OCI-LY7 (cell line): ENCODE results near the gene MYO7A. TPM values are rescaled to one million over a fixed set of nuclear protein-coding genes. Genes with fewer than 3 reads are reported as not detected.

Experiments
- BruUV-seq: library from RNA; stranded (reverse); fragments of 400-500 nt; replicated peaks from 2 replicates; lab custom pipeline; 2021; lab: Mats Ljungman, UMichigan
- CTCF ChIA-PET: fragments of 300-600 bp; sonication (Branson Sonifier 250); formaldehyde crosslinking; loops from one replicate; lab custom pipeline; 2022; ENCODE audit warnings: antibody characterized with exemption; ENCODE audit not compliant: unreplicated experiment; lab: Charles Lee
- POLR2A ChIA-PET: fragments of 300-600 bp; sonication (Branson Sonifier 250); formaldehyde crosslinking; loops from one replicate; lab custom pipeline; 2022; ENCODE audit warnings: antibody characterized with exemption; lab: Charles Lee
- DNase-seq: peaks from one replicate; pipeline ENCODE4 v3.0.0-alpha.2; 2015; ENCODE audit warnings: low spot score
- H2AFZ ChIP-seq: fragments of 200-600 bp; sonication (generic), shearing (Covaris generic); 2 replicates; pipeline ENCODE4 v1.6.1; 2014; ENCODE audit warnings: mild to moderate bottlenecking, antibody characterized with exemption, low read length, moderate library complexity
- H3K27ac ChIP-seq: fragments of 200-600 bp; sonication (generic); 2 replicates; pipeline ENCODE4 v1.5.1; 2014; ENCODE audit warnings: mixed run types, low read depth, mild to moderate bottlenecking, moderate library complexity, low read length, inconsistent platforms; ENCODE audit not compliant: poor library complexity, severe bottlenecking
- H3K36me3 ChIP-seq: fragments of 200-600 bp; sonication (generic); 2 replicates; pipeline ENCODE4 v1.6.1; 2014; ENCODE audit warnings: mild to moderate bottlenecking, antibody characterized with exemption, low read length, moderate library complexity, mixed read lengths; ENCODE audit not compliant: insufficient read depth
- H3K4me1 ChIP-seq: fragments of 200-600 bp; sonication (generic); 2 replicates; pipeline ENCODE4 v1.5.1; 2014; ENCODE audit warnings: mild to moderate bottlenecking, low read length; ENCODE audit not compliant: insufficient read depth, poor library complexity, severe bottlenecking
- H3K4me2 ChIP-seq: fragments of 200-600 bp; sonication (generic); 2 replicates; pipeline ENCODE4 v1.6.1; 2014; ENCODE audit warnings: mild to moderate bottlenecking, low read length
- H3K4me3 ChIP-seq: fragments of 200-600 bp; sonication (generic); 2 replicates; pipeline ENCODE4 v1.5.1; 2014; ENCODE audit warnings: mild to moderate bottlenecking, low read depth, low read length; ENCODE audit not compliant: poor library complexity, severe bottlenecking
- H3K79me2 ChIP-seq: fragments of 200-600 bp; sonication (generic); 2 replicates; pipeline ENCODE4 v1.6.1; 2016; ENCODE audit warnings: low read depth, mild to moderate bottlenecking, low read length, moderate library complexity, mixed read lengths; ENCODE audit not compliant: insufficient read depth
- H3K9me2 ChIP-seq: fragments of 200-600 bp; sonication (generic); 2 replicates; pipeline ENCODE4 v1.6.1; 2016; ENCODE audit warnings: mild to moderate bottlenecking, low read length, mixed read lengths; ENCODE audit not compliant: insufficient read depth
- H3K9me3 ChIP-seq: fragments of 200-600 bp; sonication (generic); 2 replicates; pipeline ENCODE4 v1.6.1; 2014; ENCODE audit warnings: mild to moderate bottlenecking, mixed run types, low read length, mixed read lengths
- H4K20me1 ChIP-seq: fragments of 200-600 bp; sonication (generic); 2 replicates; pipeline ENCODE4 v1.6.1; 2014; ENCODE audit warnings: mild to moderate bottlenecking, antibody characterized with exemption, low read length, moderate library complexity, mixed read lengths; ENCODE audit not compliant: insufficient read depth
- EZH2phosphoT487 ChIP-seq: fragments of 200-600 bp; sonication (generic); IDR thresholded peaks from 2 replicates; pipeline ENCODE4 v1.6.1; 2018; ENCODE audit warnings: low read depth, borderline replicate concordance, mild to moderate bottlenecking, mixed run types, antibody characterized with exemption, low read length, moderate library complexity, mixed read lengths
- intact Hi-C: fragments of 100-400 bp; cut with micrococcal nuclease; formaldehyde crosslinking; loops from one replicate; pipeline ENCODE4 v1.10.0; 2022; ENCODE audit not compliant: unreplicated experiment
- total RNA-seq, 2 experiments: library from RNA; depleted of rRNA in 1 of 2; stranded (reverse); fragments of >200 nt in 1 of 2; shearing (Covaris generic) in 1 of 2; gene quantifications; 2 replicates each; pipeline ENCODE4 v1.2.3, GENCODE V29; 2014 to 2022
- TF ChIP-seq, protein P1 (sequence below): fragments of 200-600 bp; sonication (generic); conservative IDR thresholded peaks from 2 replicates; pipeline ENCODE4 v1.5.1; 2014; ENCODE audit warnings: mild to moderate bottlenecking, antibody characterized with exemption, low read length, moderate library complexity, mixed read lengths

Gene MYO7A
- total RNA-seq, 2 experiments from 2014 or later = not detected

DNA sequence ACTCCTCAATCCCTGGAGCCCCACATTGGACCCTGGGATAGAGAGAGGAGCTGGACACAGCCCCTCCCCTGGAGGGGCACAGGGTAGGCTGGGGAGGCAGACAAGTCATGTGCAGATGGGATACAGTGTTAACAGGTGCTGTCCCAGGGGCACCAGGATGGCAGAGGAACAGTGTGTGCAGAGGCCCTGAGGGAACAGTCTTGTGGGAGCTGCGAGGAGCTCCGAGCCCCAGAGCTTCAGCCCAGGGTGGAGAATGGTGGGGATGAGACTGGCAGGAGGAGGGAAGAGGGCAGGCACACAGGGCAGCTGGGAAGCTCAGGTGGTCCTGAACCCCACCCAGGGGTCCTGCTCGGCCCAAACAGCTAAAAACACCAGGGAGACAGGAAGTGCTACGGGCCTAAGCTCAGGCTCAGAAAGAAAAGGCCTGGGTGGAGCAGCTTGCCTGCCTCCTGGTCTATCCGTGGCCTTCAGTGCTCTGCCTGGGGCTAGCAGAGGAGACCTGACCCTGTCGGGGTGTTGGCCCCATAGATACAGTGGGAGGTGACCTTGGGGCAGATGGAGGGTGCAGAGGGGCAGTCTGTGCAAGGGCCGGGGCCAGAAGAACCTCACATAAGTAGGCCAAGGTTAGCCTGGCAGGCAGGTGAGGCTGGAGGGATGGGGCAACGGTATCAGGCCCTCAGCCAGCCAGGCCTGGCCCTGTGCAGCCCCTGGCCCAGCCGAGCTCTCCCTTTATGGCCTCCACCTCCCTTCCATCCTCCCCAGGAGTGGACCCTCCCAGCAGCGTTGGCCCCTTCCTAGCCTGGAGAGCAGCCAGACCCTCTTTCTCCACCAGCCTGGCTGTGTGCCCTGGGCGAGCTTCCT is 45.8 kb upstream of the MYO7A start:
- Histone ChIP-seq H3K4me3 (no peak overlapping the region), H3K9me3 (peaks cover 7% of the 10 kb centered on the region; the same call in 1 of the 2 replicates), H3K27ac (no peak overlapping the region), H2AFZ (no peak overlapping the region), H3K4me2 (no peak overlapping the region), H3K4me1 (no peaks in the 10 kb centered on the region), H3K36me3 (no peaks in the 10 kb centered on the region), H3K9me2 (no peaks in the 10 kb centered on the region), H4K20me1 (no peaks in the 10 kb centered on the region), H3K79me2 (no peaks in the 10 kb centered on the region)
- DNase-seq = no peak
- ChIA-PET POLR2A (no interaction called here), CTCF (no interaction called here)
- intact Hi-C loops = no loop called here
- TF ChIP-seq EZH2phosphoT487 = no peak
- TF ChIP-seq, protein P1, sequence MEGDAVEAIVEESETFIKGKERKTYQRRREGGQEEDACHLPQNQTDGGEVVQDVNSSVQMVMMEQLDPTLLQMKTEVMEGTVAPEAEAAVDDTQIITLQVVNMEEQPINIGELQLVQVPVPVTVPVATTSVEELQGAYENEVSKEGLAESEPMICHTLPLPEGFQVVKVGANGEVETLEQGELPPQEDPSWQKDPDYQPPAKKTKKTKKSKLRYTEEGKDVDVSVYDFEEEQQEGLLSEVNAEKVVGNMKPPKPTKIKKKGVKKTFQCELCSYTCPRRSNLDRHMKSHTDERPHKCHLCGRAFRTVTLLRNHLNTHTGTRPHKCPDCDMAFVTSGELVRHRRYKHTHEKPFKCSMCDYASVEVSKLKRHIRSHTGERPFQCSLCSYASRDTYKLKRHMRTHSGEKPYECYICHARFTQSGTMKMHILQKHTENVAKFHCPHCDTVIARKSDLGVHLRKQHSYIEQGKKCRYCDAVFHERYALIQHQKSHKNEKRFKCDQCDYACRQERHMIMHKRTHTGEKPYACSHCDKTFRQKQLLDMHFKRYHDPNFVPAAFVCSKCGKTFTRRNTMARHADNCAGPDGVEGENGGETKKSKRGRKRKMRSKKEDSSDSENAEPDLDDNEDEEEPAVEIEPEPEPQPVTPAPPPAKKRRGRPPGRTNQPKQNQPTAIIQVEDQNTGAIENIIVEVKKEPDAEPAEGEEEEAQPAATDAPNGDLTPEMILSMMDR = no peak
- no TSS peak for BruUV-seq

DNA sequence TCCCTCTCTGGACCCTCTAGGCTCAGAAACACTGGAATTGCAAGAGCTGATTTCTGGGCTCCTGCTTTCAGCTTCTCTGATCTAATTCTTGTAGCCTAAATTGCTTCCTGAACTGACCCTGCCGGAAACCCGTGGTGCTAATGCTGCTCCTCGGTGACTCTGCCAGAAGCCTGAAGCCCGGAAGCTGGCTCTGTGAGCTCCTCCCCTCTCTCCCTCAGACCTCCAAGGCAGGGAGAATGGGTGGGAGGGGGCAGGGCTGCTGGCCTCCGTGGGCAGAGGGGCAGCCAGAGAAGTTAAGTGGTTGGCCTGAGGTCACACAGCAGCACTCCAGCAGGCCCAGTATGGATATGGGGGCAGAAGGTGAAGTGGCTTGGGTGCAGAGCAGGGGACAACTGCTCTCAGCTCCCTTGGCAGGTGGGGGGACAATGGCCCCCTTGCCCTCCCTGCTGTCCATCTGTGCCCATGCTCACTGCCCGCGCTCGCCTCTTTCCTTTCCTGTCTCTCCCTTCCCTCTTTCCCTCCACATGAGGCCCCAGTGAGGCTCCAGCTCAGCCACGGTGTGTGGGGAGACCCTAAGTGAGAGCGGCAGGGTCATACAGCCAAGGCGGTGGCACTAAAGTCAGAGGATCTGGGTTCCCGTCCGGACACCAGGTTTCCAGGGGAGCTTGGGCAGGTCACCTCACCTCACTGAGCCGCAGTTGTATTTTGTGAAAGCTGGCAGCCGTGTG is 45.0 kb upstream of the MYO7A start:
- intact Hi-C loops = no loop called here
- Histone ChIP-seq H3K4me2 (no peak overlapping the region), H3K4me1 (no peaks in the 10 kb centered on the region), H3K9me2 (no peaks in the 10 kb centered on the region), H3K9me3 (peaks cover 7% of the 10 kb centered on the region; the same call in 1 of the 2 replicates), H3K27ac (no peak overlapping the region), H3K36me3 (no peaks in the 10 kb centered on the region), H4K20me1 (no peaks in the 10 kb centered on the region), H3K4me3 (no peak overlapping the region), H3K79me2 (no peaks in the 10 kb centered on the region), H2AFZ (no peak overlapping the region)
- ChIA-PET CTCF (no interaction called here), POLR2A (no interaction called here)
- no peak for DNase-seq
- no TSS peak for BruUV-seq
- TF ChIP-seq, protein P1 = no peak
